SK-MEL-5 (cell line): ENCODE data around the gene TPD52L3. TPM values are rescaled to one million over a fixed set of nuclear protein-coding genes. Genes with fewer than 3 reads are reported as not detected.

Experiments
- DNase-seq: peaks from one replicate; pipeline ENCODE4 v3.0.0-alpha.2; 2016; ENCODE audit warnings: low read depth, low spot score
- in situ Hi-C: cut with HindIII; loops from 2 replicates; pipeline ENCODE4 v1.10.0; 2016; ENCODE audit warnings: low sequenced_read_pairs, high pct_unique_total_duplicates, low pct_unique_long_range_greater_than_20kb
- polyA plus RNA-seq, 2 experiments: library from polyadenylated mRNA; depleted of rRNA; stranded (reverse); fragments of >200 nt; gene quantifications; 2 replicates each; pipeline ENCODE4 v1.2.3, GENCODE V29; 2015
- total RNA-seq: library from RNA; depleted of rRNA; stranded (reverse); fragments of >200 nt; shearing (Covaris generic); gene quantifications from 2 replicates; pipeline ENCODE4 v1.2.3, GENCODE V29; 2014; rRNA removed

TPD52L3 gene
- not detected in 2 replicates for total RNA-seq
- not detected in 2 replicates for polyA plus RNA-seq (2015; cell fraction: cytosol; rRNA removed)
- polyA plus RNA-seq (2015; cell fraction: nucleus; rRNA removed) = not detected in 2 replicates

- DNase-seq = no peak
- in situ Hi-C loops = no loop called here
Observed at GRCh38 chr9:6328103-6328502, at the start of gene TPD52L3. Gene TPD52L3, plus strand, starts transcription at chr9:6328375. Its CDS starts 221 bp downstream, at chr9:6328596.

GRCh38 chr9:6301858-6302257 is 26.3 kb upstream of the TPD52L3 start:
- DNase-seq = no peak

GRCh38 chr9:6302417-6302816 is 25.8 kb upstream of the TPD52L3 start:
- DNase-seq = no peak
- in situ Hi-C loops = no loop called here

More at GRCh38 chr9:6301858-6302257, 26.3 kb upstream of the TPD52L3 start:
- in situ Hi-C loops = no loop called here

GRCh38 chr9:6304232-6304631 is 23.9 kb upstream of the TPD52L3 start:
- in situ Hi-C loops = no loop called here

GRCh38 chr9:6305954-6306563 is 22.1 kb upstream of the TPD52L3 start:
- in situ Hi-C loops = no loop called here
- peak; percentile 63 for DNase-seq

More at GRCh38 chr9:6304232-6304631, 23.9 kb upstream of the TPD52L3 start:
- DNase-seq = no peak

- no peak for DNase-seq
- in situ Hi-C loops = no loop called here
Observed at GRCh38 chr9:6307551-6308096, 20.6 kb upstream of the TPD52L3 start.

DNA sequence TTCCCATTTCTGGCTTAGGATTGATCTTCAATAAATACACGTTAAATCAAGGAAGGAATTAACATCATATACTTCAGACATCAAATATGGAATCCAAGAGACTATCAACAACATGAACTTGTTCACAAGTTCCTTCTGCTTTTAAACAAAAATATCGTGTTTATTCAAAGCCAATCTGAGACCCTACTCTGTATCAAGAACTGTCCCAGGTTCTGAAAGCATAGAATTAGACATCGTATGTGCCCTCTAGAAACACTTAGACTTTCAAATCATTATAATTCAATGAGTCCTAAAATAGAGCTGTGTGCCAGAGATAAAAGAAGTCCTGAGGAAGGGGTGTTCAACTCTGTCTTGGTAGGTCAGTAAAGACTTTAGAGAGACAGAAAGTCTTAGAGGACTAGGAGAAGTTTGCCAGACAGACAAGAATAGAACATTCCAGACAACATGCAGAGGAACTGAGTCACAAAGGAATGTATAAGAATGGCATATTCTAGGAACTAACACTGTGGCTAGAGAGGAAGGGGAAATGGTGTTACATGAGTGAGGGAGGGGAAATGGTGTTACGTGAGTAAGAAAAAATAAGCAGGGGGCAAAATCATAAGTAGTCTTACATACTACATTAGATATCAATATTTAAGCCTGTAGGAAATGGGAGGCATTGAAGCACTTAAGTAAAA is 2.9 kb downstream of the TPD52L3 start:
- no peak for DNase-seq
- in situ Hi-C loops = no loop called here

GRCh38 chr9:6334305-6334704 is 6.1 kb downstream of the TPD52L3 start:
- no peak for DNase-seq
- in situ Hi-C loops = no loop called here

DNA sequence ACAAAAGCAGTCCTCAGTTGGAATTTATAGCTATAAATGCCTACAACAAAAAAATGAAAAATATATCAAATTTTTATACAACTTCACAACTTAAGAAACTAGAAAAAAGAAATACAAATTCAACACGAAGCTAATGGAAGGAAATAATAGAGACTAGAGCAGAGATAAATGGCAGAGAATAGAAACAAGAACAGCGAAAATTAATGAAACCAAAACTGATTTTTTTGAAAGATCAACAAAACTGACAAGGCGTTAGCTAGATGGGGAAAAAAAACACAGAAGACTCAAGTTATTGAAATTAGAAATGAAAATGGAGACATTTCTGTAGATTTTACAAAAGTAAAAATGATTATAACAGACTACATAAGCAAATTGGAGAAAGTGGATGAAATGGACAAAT is 20.6 kb downstream of the TPD52L3 start:
- in situ Hi-C loops = no loop called here
- no peak for DNase-seq

DNA sequence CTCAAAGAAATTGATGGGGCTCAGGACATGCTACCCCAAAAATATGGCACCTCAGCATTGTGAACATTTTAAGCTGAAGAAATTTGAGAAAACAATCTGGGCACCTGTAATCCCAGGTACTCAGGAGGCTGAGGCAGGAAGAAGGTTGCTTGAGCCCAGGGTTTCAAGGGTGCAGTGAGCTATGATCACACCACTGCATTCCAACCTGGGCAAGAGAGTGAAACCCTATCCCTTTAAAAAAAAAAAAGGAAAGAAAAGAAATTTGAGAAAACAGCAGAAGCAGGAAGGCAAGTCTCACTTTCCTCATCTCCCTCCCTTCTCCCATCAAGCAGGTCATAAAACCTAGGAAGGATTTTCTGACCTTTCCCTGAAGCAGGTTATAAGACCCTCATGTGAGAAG is 23.6 kb downstream of the TPD52L3 start:
- in situ Hi-C loops = no loop called here
- DNase-seq = no peak

DNA sequence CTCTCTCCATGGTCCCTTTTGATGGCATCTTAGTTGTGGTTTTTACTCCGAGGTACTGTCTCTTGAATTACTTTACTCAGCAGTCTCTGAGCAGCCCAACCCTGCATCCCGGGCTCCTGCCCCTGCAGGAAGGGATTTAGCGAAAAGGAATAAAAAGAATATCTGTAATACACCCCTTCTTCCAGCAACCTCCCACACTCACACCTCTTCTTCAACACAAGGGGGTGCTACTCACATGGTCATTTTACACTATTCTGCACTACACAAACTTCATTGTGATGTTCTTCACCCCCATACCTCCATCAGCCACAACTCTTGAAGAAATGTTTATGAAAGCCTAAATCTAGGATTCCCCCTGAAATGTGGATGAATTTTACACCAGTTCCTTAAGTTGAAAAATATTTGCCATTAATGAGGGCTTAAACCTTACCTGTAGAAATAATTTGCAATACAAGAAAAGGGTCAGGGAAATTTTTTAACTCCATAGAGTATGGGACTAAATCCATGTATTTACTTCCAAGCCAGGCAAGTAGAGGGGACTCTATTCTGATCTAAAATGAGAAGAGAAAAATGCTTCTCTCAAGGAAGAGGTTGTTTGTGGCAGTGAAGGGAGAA is 26.0 kb downstream of the TPD52L3 start:
- DNase-seq = peak; percentile 71
- in situ Hi-C loops = no loop called here

DNA sequence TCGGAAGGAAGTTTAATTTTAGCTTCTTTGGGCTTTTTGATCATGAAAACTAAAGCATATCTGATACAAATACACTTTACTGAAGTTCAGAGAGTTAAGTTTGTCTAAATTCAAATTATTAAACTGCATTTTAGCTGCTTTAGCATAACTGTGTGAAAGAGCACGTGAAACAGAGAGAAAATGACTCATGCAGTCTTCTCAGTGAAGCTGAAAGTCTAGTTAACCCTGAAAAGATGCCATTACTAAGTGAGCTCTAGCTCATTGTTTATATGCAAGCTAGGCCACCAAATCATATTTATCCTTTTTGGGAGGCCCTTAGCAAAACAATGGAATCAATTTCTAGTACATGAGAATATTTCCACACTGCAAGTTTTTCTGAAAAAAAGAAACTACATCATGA is 27.6 kb downstream of the TPD52L3 start:
- no peak for DNase-seq
- in situ Hi-C loops = no loop called here

- in situ Hi-C loops = no loop called here
Observed at GRCh38 chr9:6356441-6356840, 28.3 kb downstream of the TPD52L3 start.

DNA sequence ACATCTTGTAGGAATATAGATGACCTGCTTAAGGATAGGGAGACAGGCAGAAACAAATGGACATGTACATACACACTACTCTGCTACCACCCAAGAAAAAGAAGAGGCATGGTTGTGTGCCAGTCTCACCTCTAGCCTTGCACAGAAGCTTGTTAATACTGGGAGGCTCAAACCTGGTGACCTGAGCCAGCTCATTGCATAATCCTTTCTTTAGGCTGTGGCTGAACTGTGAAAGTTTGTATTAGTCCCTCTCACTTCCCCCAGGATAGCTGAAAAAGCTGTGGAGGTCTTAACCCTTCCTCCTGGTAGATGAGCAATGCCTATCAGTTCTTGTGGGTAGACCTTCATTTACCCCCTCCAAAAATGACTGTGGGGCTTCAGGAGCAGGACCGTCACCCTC is 28.7 kb downstream of the TPD52L3 start:
- in situ Hi-C loops = no loop called here
- DNase-seq = no peak

More at GRCh38 chr9:6356441-6356840, 28.3 kb downstream of the TPD52L3 start:
- no peak for DNase-seq

DNA sequence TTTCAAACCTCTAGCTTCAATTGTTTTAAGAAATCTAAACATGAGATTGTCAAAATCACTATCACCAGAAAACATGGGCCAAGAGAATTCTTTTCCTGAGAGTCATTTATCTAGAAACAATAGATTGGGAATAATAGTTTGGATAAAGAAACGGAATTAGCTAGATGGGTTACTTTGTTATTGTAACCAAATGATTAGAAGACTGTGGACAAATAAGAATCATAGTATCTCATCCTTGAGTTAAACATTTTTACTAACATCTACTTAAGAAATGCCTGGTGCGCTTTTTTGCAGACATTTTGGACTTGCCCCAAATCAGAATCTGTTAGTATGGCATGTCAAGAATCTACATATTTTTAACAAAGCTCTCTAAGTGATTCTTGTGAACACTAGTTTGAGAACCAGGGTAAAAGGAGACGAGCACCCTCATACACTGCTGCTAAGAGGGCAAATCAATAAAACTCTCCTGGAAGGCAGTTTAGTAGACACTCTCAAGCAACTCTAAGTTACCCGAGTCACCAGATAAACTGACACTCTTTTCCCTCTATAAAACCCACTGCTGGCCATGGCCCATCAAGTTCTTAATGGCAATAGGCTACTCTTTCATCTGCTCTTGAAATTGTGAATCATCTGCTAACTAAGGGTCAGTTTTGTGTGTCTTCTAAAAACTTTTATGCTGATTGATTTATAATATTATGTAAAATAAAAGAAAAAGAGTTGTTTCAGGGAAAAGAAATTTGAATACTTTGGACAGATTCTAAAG is 39.1 kb downstream of the TPD52L3 start:
- in situ Hi-C loops = no loop called here
- DNase-seq = no peak

DNA sequence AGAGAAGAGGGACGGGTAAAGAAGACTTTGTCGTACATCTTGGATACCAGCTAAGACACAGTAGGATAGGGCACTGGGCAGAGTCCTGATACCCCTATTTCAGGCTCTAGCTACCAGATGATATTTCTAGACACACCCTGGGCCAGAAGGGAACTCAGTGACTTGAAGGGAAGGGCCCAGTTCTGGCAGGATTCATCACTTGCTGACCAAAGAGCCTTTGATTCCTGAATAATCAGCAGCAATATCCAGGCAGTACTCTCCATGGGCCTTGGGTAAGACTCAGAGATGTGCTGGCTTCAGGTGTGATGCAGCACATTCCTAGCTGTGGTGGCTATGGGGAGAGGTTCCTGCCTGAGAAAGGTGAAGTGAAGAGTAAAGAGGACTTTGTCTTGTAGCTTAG is 40.7 kb downstream of the TPD52L3 start:
- no peak for DNase-seq
- in situ Hi-C loops = no loop called here
